PFSK-1 (cell line): ENCODE results near the gene SYNPO2L.

ENCODE experiments used
- POLR2AphosphoS5 ChIP-seq: IDR thresholded peaks from 2 replicates; pipeline ENCODE4 v1.6.1; 2012; ENCODE audit warnings: low read depth, mild to moderate bottlenecking, control low read depth, low read length, moderate library complexity
- REST ChIP-seq, 2 experiments: IDR thresholded peaks; 2 replicates each; pipeline versions ENCODE4 v1.6.1 to v1.8.0; 2011 to 2012; ENCODE audit warnings: low read depth in 2 of 2, low read length in 2 of 2, control low read depth in 1 of 2, inconsistent platforms in 1 of 2, mild to moderate bottlenecking in 1 of 2, moderate library complexity in 1 of 2; ENCODE audit not compliant: insufficient read depth in 1 of 2

DNA sequence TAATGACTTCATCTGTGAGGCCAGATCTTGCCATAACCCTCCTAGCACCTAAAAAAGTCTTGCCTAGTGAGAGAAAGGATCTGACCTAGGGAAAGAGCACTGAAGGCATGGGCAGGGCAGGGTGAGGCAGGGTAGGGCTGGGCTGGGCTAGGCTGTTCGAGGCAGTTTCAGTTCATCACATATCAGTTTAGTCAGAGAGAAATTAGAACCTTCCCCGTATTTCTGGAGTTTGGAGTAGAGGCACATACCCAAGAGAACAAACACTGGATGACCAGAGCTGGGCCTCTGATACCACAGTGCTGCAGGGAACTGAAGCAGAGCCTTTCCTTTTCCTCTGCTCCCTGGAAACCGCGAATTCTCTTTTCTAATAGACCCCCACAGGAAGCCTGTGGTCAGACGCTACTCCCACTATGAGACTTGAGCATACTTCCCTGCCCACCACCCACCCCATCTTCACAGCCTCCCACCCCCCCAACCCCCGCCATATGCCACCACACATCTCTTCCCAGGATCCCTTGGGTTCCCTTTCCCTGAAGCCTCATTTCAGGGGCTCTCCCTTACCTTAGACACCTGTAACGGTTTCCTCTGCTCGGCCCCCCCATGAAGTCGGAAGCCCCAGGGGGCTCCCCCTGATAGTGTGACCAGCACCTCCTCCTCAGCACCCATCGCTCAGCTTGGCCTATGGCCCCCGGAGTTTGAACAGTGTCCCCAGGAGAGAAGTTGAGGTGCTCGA, 406 bp downstream of the SYNPO2L start:
- TF ChIP-seq REST (IDR thresholded peaks at IDR 0.05; ENCODE audit: insufficient read depth in 1 of 2, low read depth in 2 of 2, low read length in 2 of 2) (no peak), POLR2AphosphoS5 (no peak)
